ENCODE results near the gene UVSSA.
"Not testable (repeated sequence)": the region's sequence is repeated elsewhere in the genome, so short reads cannot be mapped to it uniquely, and the experiment has no call there.

Gene UVSSA

GRCh38 chr4:1418494-1419285 lies 71.7 kb downstream of the UVSSA start:
- no peak for DNase-seq (ENCODE audit: low read depth)
- H3K4me3 ChIP-seq (ENCODE audit: low read length), result no peak overlapping the region
- TF ChIP-seq, protein P1, sequence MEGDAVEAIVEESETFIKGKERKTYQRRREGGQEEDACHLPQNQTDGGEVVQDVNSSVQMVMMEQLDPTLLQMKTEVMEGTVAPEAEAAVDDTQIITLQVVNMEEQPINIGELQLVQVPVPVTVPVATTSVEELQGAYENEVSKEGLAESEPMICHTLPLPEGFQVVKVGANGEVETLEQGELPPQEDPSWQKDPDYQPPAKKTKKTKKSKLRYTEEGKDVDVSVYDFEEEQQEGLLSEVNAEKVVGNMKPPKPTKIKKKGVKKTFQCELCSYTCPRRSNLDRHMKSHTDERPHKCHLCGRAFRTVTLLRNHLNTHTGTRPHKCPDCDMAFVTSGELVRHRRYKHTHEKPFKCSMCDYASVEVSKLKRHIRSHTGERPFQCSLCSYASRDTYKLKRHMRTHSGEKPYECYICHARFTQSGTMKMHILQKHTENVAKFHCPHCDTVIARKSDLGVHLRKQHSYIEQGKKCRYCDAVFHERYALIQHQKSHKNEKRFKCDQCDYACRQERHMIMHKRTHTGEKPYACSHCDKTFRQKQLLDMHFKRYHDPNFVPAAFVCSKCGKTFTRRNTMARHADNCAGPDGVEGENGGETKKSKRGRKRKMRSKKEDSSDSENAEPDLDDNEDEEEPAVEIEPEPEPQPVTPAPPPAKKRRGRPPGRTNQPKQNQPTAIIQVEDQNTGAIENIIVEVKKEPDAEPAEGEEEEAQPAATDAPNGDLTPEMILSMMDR (IDR thresholded peaks at IDR 0.05; ENCODE audit: insufficient read depth, low read depth, low read length, missing control alignments), result no peak

DNA sequence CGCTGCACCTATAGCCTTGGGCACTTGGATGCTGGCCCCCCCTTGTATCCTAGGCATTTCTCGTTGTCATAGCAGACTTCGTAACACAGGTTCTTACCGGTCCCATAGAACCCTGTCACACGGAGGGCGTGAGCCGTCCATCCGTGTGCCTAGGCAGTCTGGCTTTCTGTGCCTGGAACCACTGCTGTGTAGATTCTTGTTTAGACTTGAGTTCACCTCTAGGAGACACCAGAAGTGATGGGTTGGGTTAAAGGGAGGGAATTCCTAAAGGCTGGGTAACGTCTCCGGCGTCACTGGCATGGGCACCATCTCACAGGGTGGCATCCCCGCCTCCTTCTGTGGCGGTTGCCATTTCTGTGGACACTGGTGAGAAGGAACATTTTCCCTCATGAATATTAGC lies 72.7 kb downstream of the UVSSA start:
- no peak overlapping the region for H3K4me3 ChIP-seq (ENCODE audit: low read length)
- TF ChIP-seq, protein P1 (IDR thresholded peaks at IDR 0.05; ENCODE audit: insufficient read depth, low read depth, low read length, missing control alignments), result no peak
- DNase-seq (ENCODE audit: low read depth), result no peak

- TF ChIP-seq, protein P1 (IDR thresholded peaks at IDR 0.05; ENCODE audit: insufficient read depth, low read depth, low read length, missing control alignments), result no peak
- no peak for DNase-seq (ENCODE audit: low read depth)
Measured at GRCh38 chr4:1421657-1422056, 74.6 kb downstream of the UVSSA start.

GRCh38 chr4:1427010-1427409 lies 80.0 kb downstream of the UVSSA start:
- TF ChIP-seq, protein P1 (IDR thresholded peaks at IDR 0.05; ENCODE audit: insufficient read depth, low read depth, low read length, missing control alignments), result no peak
- H3K4me3 ChIP-seq (ENCODE audit: low read length), result no peak overlapping the region
- DNase-seq (ENCODE audit: low read depth), result no peak

More at GRCh38 chr4:1421657-1422056, 74.6 kb downstream of the UVSSA start:
- no peak overlapping the region for H3K4me3 ChIP-seq (ENCODE audit: low read length)

DNA sequence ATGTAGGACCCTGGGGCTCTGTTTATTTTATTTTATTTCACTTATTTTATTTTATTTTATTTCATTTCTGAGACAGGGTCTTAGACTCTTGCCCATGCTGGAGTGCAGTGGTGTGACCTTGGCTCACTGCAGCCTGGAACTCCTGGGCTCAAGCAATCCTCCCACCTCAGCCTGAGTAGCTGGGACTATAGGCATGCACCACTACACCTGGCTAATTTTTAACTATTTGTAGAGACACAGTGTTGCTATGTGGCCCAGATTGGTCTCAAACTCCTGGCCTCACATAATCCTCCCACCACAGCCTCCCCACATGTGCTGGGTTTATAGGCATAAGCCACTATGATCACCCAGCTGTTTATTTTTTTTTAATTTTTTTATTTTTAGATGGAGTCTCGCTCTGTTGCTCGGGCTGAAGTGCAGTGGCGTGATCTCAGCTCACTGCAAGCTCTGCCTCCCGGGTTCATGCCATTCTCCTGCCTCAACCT lies 96.7 kb downstream of the UVSSA start:
- not testable (repeated sequence) for DNase-seq (ENCODE audit: low read depth); H3K4me3 ChIP-seq (ENCODE audit: low read length)
